ENCODE results near the gene PIAS4.

Gene PIAS4

GRCh38 chr19:4023600-4024398, 16.3 kb downstream of the PIAS4 start:
- no peak for DNase-seq (ENCODE audit: low spot score)

DNA sequence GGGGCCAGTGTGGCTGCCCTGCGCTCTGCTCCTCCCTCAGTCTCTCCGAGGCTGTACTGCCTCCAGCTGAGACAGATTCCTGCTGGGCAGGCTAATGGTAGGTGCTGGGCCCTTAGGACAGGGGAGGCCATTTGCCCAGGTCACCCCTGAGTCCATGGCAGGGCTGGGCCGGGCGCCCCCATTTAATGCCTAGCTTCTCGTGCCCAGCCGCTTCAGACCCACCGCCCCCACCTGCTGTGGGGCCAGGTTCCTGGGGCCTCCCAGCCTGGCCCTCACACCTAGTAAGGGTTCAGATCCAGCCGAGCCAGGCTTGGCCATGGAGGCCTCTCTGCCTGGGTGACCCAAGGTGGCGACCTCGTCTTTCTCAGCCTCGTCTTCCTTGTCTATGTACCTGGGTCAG, 17.8 kb downstream of the PIAS4 start:
- no peak for DNase-seq (ENCODE audit: low spot score)

GRCh38 chr19:4027146-4027545, 19.6 kb downstream of the PIAS4 start:
- DNase-seq (ENCODE audit: low spot score): no peak

DNA sequence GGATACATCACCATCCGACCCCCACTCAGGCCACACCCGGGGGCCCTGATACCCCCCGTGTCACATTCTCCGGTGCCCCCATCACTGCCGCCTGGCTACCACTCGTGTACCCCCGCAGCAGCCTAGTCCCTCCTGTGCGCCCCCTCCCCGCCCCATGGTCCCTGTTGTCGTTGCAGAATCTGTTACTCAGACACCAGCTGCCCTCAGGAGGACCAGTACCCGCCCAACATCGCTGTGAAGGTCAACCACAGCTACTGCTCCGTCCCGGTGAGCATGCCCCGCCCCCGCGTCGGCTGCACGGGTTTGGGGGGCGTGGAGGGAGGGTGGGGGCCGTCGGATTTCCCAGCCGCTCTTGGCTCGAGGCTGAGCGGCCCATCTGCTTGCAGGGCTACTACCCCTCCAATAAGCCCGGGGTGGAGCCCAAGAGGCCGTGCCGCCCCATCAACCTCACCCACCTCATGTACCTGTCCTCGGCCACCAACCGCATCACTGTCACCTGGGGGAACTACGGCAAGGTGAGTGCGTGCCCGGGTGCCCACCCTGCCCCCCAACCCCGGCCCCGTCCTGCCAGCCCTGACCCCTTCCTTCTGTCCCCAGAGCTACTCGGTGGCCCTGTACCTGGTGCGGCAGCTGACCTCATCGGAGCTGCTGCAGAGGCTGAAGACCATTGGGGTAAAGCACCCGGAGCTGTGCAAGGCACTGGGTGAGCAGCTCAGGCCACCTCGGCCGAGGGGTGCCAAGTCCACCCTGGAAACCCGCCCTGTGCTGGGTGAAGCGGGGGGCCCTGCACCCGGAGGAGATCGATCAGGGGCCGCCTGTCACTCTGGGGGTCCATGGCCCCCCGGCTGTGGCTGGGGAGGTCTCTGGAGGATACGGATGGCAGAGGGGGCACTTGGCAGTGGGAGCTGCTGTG, 21.1 kb downstream of the PIAS4 start:
- DNase-seq (ENCODE audit: low spot score): no peak

GRCh38 chr19:4029247-4029614, 21.7 kb downstream of the PIAS4 start:
- DNase-seq (ENCODE audit: low spot score): no peak

- DNase-seq (ENCODE audit: low spot score): no peak
These were observed 23.0 kb downstream of the PIAS4 start for GRCh38 chr19:4030552-4030951.

- DNase-seq (ENCODE audit: low spot score): no peak
These were observed 23.4 kb downstream of the PIAS4 start for GRCh38 chr19:4030981-4031380.

- no peak for DNase-seq (ENCODE audit: low spot score)
These were observed 23.9 kb downstream of the PIAS4 start for GRCh38 chr19:4031420-4031819.

GRCh38 chr19:4032436-4032835, 24.9 kb downstream of the PIAS4 start:
- no peak for DNase-seq (ENCODE audit: low spot score)

- no peak for DNase-seq (ENCODE audit: low spot score)
These were observed 25.8 kb downstream of the PIAS4 start for GRCh38 chr19:4033028-4033956.

GRCh38 chr19:4034048-4035017, 26.8 kb downstream of the PIAS4 start:
- DNase-seq (ENCODE audit: low spot score): no peak

DNA sequence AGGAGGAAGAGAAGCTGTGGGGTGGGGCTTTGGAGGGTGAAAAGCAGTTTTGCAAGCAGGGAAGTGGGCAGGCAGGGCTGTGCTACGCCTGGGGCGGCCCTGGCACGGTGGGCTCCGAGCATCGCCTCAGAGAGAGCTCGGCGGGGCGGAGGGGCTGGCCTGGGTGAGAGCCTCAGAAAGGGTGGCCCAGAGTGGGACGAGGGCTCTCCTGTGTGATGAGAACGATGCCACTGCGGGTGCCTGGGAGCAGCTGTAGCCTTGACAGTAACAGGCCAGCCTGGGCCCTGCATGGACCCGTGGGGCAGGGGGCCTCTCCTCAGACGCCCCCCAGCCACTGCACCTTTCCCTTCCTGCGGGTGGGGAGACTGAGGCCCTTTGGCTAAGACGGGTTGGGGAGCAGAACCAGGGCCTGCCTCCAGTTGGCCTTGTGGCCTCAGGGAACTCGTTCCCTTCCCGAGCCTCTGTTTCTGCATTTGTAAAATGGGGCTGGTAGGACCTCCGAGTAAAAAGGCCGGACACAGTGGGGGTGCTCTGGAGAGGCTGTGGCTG, 27.6 kb downstream of the PIAS4 start:
- DNase-seq (ENCODE audit: low spot score): no peak

DNA sequence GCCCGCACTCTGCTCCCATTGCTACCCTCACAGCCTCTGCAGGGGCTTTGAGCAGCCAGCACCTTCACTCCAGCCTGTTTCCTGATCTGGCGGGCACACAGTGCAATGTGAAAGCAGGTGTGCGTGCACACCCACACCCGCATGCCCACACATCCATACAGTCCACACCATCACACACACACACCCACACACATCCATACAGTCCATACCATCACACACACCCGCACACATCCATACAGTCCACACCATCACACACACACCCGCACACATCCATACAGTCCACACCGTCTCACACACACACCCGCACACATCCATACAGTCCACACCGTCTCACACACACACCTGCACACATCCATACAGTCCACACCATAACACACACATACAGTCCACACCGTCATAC, 28.0 kb downstream of the PIAS4 start:
- DNase-seq (ENCODE audit: low spot score): no peak

GRCh38 chr19:4036576-4037300, 29.2 kb downstream of the PIAS4 start:
- no peak for DNase-seq (ENCODE audit: low spot score)

DNA sequence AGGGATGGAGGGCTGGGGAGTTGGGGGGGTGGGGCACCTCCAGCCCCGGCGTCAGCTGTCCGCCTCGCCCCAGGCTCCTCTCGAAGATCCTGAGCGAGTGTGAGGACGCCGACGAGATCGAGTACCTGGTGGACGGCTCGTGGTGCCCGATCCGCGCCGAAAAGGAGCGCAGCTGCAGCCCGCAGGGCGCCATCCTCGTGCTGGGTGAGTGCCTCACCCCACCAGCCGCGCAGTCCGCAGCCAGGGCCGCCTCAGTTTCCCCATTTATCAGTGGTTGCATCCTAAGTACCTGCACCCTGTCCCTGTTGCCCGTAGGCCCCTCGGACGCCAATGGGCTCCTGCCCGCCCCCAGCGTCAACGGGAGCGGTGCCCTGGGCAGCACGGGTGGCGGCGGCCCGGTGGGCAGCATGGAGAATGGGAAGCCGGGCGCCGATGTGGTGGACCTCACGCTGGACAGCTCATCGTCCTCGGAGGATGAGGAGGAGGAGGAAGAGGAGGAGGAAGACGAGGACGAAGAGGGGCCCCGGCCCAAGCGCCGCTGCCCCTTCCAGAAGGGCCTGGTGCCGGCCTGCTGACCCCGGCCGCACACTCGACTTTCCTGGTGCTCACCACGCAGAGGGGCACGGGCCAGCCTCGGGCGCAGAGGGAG, 29.9 kb downstream of the PIAS4 start:
- no peak for DNase-seq (ENCODE audit: low spot score)

DNA sequence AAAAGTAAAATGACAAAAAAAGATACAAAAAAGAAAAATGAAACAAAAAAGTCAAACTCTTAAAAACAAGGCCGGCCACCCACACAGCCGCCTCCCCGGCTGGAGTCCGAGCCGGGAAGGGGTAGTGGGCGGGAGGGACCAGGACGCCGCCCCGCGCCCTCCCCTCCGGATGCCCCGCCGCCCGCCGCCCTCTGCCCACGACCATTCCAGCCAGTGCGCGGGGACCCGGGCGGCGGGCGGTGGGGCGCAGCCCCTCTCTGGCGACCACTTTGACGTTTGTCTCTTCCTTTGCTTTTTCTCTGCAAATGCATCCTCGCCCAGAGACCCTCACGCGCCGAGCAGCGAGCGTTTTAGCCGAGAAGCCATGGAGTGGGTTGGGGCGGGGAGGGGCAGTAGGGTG, 30.5 kb downstream of the PIAS4 start:
- no peak for DNase-seq (ENCODE audit: low spot score)

- no peak for DNase-seq (ENCODE audit: low spot score)
These were observed 31.3 kb downstream of the PIAS4 start for GRCh38 chr19:4038661-4039423.

GRCh38 chr19:4042064-4042730, 34.7 kb downstream of the PIAS4 start:
- DNase-seq (ENCODE audit: low spot score): no peak

All from CD4-positive, alpha-beta T cell treated with Interleukin-2 at 100 ng/mL for 4 hours (primary cell).